H9 (cell line): ENCODE results near the gene PLEKHA7. TPM values are rescaled to one million over a fixed set of nuclear protein-coding genes. Genes with fewer than 3 reads are reported as not detected.

ENCODE experiments used
- DNase-seq: peaks from one replicate; pipeline ENCODE4 v3.0.0-alpha.2; 2017
- H2AFZ ChIP-seq: one replicate; pipeline ENCODE4 v1.6.1; 2013; ENCODE audit warnings: mild to moderate bottlenecking, low read length, control low read depth, moderate library complexity
- H2AK5ac ChIP-seq: 2 replicates; pipeline ENCODE4 v1.6.1; 2013; ENCODE audit warnings: low read length, control low read depth, mixed read lengths; ENCODE audit not compliant: insufficient read length
- H2BK120ac ChIP-seq: one replicate; pipeline ENCODE4 v1.6.1; 2013; ENCODE audit warnings: low read depth, mild to moderate bottlenecking, low read length, control low read depth, inconsistent platforms; ENCODE audit not compliant: poor library complexity, severe bottlenecking
- H2BK12ac ChIP-seq: 2 replicates; pipeline ENCODE4 v1.6.1; 2013; ENCODE audit warnings: low read length, control low read depth, mixed read lengths, low read depth; ENCODE audit not compliant: insufficient read length
- H2BK15ac ChIP-seq: 2 replicates; pipeline ENCODE4 v1.6.1; 2013; ENCODE audit warnings: low read depth, low read length, control low read depth
- H2BK20ac ChIP-seq: one replicate; pipeline ENCODE4 v1.6.1; 2013; ENCODE audit warnings: low read depth, mild to moderate bottlenecking, low read length, control low read depth, inconsistent platforms; ENCODE audit not compliant: poor library complexity, severe bottlenecking
- H2BK5ac ChIP-seq: 2 replicates; pipeline ENCODE4 v1.6.1; 2013; ENCODE audit warnings: low read length, control low read depth, mixed read lengths; ENCODE audit not compliant: insufficient read length
- H3K14ac ChIP-seq: 2 replicates; pipeline ENCODE4 v1.6.1; 2013; ENCODE audit warnings: low read length, control low read depth; ENCODE audit not compliant: insufficient read depth
- H3K18ac ChIP-seq: 2 replicates; pipeline ENCODE4 v1.6.1; 2013; ENCODE audit warnings: low read depth, mild to moderate bottlenecking, mixed read lengths, low read length, control low read depth; ENCODE audit not compliant: insufficient read length
- H3K23ac ChIP-seq: 2 replicates; pipeline ENCODE4 v1.6.1; 2013; ENCODE audit warnings: low read length, control low read depth, mixed read lengths, low read depth; ENCODE audit not compliant: insufficient read length
- H3K23me2 ChIP-seq: 2 replicates; pipeline ENCODE4 v1.6.1; 2013; ENCODE audit warnings: low read depth, mild to moderate bottlenecking, mixed read lengths, low read length, control low read depth; ENCODE audit not compliant: insufficient read length, poor library complexity, severe bottlenecking
- H3K27ac ChIP-seq: 2 replicates; pipeline ENCODE4 v1.5.1; 2013; ENCODE audit warnings: low read length, control low read depth, mixed read lengths, low read depth; ENCODE audit not compliant: insufficient read length
- H3K27me3 ChIP-seq: 2 replicates; pipeline ENCODE4 v1.6.1; 2013; ENCODE audit warnings: low read length, control low read depth, inconsistent platforms; ENCODE audit not compliant: insufficient read depth
- H3K4ac ChIP-seq: 2 replicates; pipeline ENCODE4 v1.6.1; 2013; ENCODE audit warnings: low read depth, mild to moderate bottlenecking, control low read depth, inconsistent platforms, low read length, moderate library complexity
- H3K4me1 ChIP-seq: 2 replicates; pipeline ENCODE4 v1.6.1; 2013; ENCODE audit warnings: low read length, control low read depth, inconsistent platforms; ENCODE audit not compliant: insufficient read depth
- H3K4me2 ChIP-seq: 2 replicates; pipeline ENCODE4 v1.6.1; 2013; ENCODE audit warnings: low read length, control low read depth, mixed read lengths; ENCODE audit not compliant: insufficient read length, insufficient read depth
- H3K56ac ChIP-seq: 2 replicates; pipeline ENCODE4 v1.6.1; 2013; ENCODE audit warnings: low read depth, mild to moderate bottlenecking, mixed read lengths, low read length, control low read depth; ENCODE audit not compliant: insufficient read length
- H3K79me1 ChIP-seq: 2 replicates; pipeline ENCODE4 v1.6.1; 2013; ENCODE audit warnings: low read depth, mild to moderate bottlenecking, moderate library complexity, low read length, control low read depth, inconsistent platforms; ENCODE audit not compliant: insufficient read depth, poor library complexity, severe bottlenecking
- H3K79me2 ChIP-seq: 2 replicates; pipeline ENCODE4 v1.6.1; 2013; ENCODE audit warnings: low read length, control low read depth, inconsistent platforms; ENCODE audit not compliant: insufficient read depth
- H3K9ac ChIP-seq: 2 replicates; pipeline ENCODE4 v1.6.1; 2013; ENCODE audit warnings: low read length, control low read depth, mixed read lengths; ENCODE audit not compliant: insufficient read length; ENCODE audit errors: extremely low read depth
- H3K9me3 ChIP-seq: one replicate; pipeline ENCODE4 v1.6.1; 2013; ENCODE audit warnings: low read depth, low read length, inconsistent platforms; ENCODE audit not compliant: control insufficient read depth
- H3T11ph ChIP-seq: one replicate; pipeline ENCODE4 v1.6.1; 2013; ENCODE audit warnings: mild to moderate bottlenecking, low read length, control low read depth, inconsistent platforms
- H4K20me1 ChIP-seq: one replicate; pipeline ENCODE4 v1.6.1; 2013; ENCODE audit not compliant: control insufficient read depth, insufficient read length, insufficient read depth
- H4K5ac ChIP-seq: 2 replicates; pipeline ENCODE4 v1.6.1; 2013; ENCODE audit warnings: low read depth, mild to moderate bottlenecking, mixed read lengths, low read length, control low read depth; ENCODE audit not compliant: insufficient read length
- H4K8ac ChIP-seq: replicated peaks from 2 replicates; pipeline ENCODE4 v1.6.1; 2013; ENCODE audit warnings: low read length, control low read depth, mixed read lengths, low read depth; ENCODE audit not compliant: insufficient read length
- H4K91ac ChIP-seq: 2 replicates; pipeline ENCODE4 v1.6.1; 2013; ENCODE audit warnings: low read depth, mild to moderate bottlenecking, moderate library complexity, mixed read lengths, low read length, control low read depth; ENCODE audit not compliant: insufficient read length
- H3K27ac Mint-ChIP-seq, 3 experiments: 2 replicates in 2 of 3; 3 replicates in 1 of 3; pipeline ENCODE4 v1.8.0; 2020 to 2021; ENCODE audit warnings: mixed read lengths in 3 of 3, mild to moderate bottlenecking in 1 of 3, moderate library complexity in 1 of 3
- H3K27me3 Mint-ChIP-seq: 2 replicates; pipeline ENCODE4 v1.8.0; 2021; ENCODE audit warnings: low read depth, mild to moderate bottlenecking, moderate library complexity, mixed read lengths
- H3K36me3 Mint-ChIP-seq, 3 experiments: 2 replicates in 2 of 3; 3 replicates in 1 of 3; pipeline ENCODE4 v1.8.0; 2020 to 2021; ENCODE audit warnings: low read depth in 3 of 3, mixed read lengths in 3 of 3; ENCODE audit not compliant: insufficient read depth in 1 of 3
- H3K4me1 Mint-ChIP-seq, 2 experiments: 2 replicates each; pipeline ENCODE4 v1.8.0; 2020; ENCODE audit warnings: mixed read lengths in 2 of 2
- H3K4me3 Mint-ChIP-seq, 2 experiments: 2 replicates in 1 of 2; 3 replicates in 1 of 2; pipeline ENCODE4 v1.8.0; 2020 to 2021; ENCODE audit warnings: mild to moderate bottlenecking in 2 of 2, mixed read lengths in 2 of 2, moderate library complexity in 1 of 2
- H3K9me3 Mint-ChIP-seq, 2 experiments: 2 replicates in 1 of 2; 3 replicates in 1 of 2; pipeline ENCODE4 v1.8.0; 2020; ENCODE audit warnings: mild to moderate bottlenecking in 2 of 2, mixed read lengths in 2 of 2, moderate library complexity in 1 of 2
- WGBS: extraction: QIAGEN DNeasy Blood & Tissue Kit; methylation state at CpG from one replicate; pipeline ENCODE4 v1.1.7; 2013; ENCODE audit warnings: missing lambda C conversion rate, low lambda C conversion rate, mixed read lengths; ENCODE audit not compliant: insufficient read length; ENCODE audit errors: extremely low coverage; 5-methylcytosine and 5-hydroxymethylcytosine counted together
- total RNA-seq: library from RNA; stranded (reverse); gene quantifications from 2 replicates; pipeline ENCODE4 v1.2.1, GENCODE V29; 2021
- TF ChIP-seq, protein P1 (sequence below): fragments of 200-600 bp; sonication (generic); conservative IDR thresholded peaks from 3 replicates; pipeline ENCODE4 v1.8.0; 2021; ENCODE audit warnings: antibody characterized with exemption, mild to moderate bottlenecking

Gene PLEKHA7
- total RNA-seq, 1 experiment from 2014 or later = 21.0 TPM

- no peak overlapping the region for H2BK20ac ChIP-seq
- H3K79me1 ChIP-seq = no peaks in the 10 kb centered on the region
- peak overlapping the region; percentile 9 to 64 (median 39); a peak in 6 of 7 replicates for H3K27ac Mint-ChIP-seq
- no peaks in the 10 kb centered on the region; a peak in 1 of 7 replicates for H3K36me3 Mint-ChIP-seq
- no peaks in the 10 kb centered on the region for H3K9me3 ChIP-seq
- no peak overlapping the region for H3K18ac ChIP-seq
- H3T11ph ChIP-seq = no peak overlapping the region
- no peak overlapping the region for H3K4ac ChIP-seq
- no peak for DNase-seq
- no peak overlapping the region for H3K9ac ChIP-seq
- no peaks in the 10 kb centered on the region for H3K9me3 Mint-ChIP-seq
- H3K23me2 ChIP-seq = no peaks in the 10 kb centered on the region
- no peak overlapping the region for H4K8ac ChIP-seq
- H3K56ac ChIP-seq = no peak overlapping the region
- H4K20me1 ChIP-seq = no peaks in the 10 kb centered on the region
- no peak overlapping the region for H2BK12ac ChIP-seq
- no peaks in the 10 kb centered on the region for H3K27me3 ChIP-seq
- H3K23ac ChIP-seq = no peak overlapping the region
- H2BK15ac ChIP-seq = no peak overlapping the region
- peaks cover 39 to 47% of the 10 kb centered on the region in 2 experiments for H3K4me1 Mint-ChIP-seq
- no peaks in the 10 kb centered on the region for H3K79me2 ChIP-seq
- H3K4me1 ChIP-seq = peaks cover 4% of the 10 kb centered on the region; the same call in 1 of the 2 replicates
- H2AK5ac ChIP-seq = no peak overlapping the region
- H2AFZ ChIP-seq = no peak overlapping the region
- no peak overlapping the region for H4K91ac ChIP-seq
- no peak overlapping the region for H3K4me3 Mint-ChIP-seq
- H3K27me3 Mint-ChIP-seq = no peaks in the 10 kb centered on the region; the same call in 1 of the 2 replicates
- TF ChIP-seq, protein P1, sequence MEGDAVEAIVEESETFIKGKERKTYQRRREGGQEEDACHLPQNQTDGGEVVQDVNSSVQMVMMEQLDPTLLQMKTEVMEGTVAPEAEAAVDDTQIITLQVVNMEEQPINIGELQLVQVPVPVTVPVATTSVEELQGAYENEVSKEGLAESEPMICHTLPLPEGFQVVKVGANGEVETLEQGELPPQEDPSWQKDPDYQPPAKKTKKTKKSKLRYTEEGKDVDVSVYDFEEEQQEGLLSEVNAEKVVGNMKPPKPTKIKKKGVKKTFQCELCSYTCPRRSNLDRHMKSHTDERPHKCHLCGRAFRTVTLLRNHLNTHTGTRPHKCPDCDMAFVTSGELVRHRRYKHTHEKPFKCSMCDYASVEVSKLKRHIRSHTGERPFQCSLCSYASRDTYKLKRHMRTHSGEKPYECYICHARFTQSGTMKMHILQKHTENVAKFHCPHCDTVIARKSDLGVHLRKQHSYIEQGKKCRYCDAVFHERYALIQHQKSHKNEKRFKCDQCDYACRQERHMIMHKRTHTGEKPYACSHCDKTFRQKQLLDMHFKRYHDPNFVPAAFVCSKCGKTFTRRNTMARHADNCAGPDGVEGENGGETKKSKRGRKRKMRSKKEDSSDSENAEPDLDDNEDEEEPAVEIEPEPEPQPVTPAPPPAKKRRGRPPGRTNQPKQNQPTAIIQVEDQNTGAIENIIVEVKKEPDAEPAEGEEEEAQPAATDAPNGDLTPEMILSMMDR = no peak
- H2BK5ac ChIP-seq = no peak overlapping the region
- no peak overlapping the region for H3K27ac ChIP-seq
- H3K14ac ChIP-seq = no peak overlapping the region
- H2BK120ac ChIP-seq = no peak overlapping the region
- no peak overlapping the region for H4K5ac ChIP-seq
- WGBS = no CpG with 5 or more reads among the region's 5 CpGs
- no peak overlapping the region for H3K4me2 ChIP-seq
Measured at GRCh38 chr11:16956538-16957153, 57.6 kb downstream of the PLEKHA7 start.
